ENCODE data around the gene MED27. TPM values are rescaled to one million over a fixed set of nuclear protein-coding genes. Genes with fewer than 3 reads are reported as not detected.

MED27 gene
- total RNA-seq, 1 donor from 2014 or later: 17.7 TPM

DNA sequence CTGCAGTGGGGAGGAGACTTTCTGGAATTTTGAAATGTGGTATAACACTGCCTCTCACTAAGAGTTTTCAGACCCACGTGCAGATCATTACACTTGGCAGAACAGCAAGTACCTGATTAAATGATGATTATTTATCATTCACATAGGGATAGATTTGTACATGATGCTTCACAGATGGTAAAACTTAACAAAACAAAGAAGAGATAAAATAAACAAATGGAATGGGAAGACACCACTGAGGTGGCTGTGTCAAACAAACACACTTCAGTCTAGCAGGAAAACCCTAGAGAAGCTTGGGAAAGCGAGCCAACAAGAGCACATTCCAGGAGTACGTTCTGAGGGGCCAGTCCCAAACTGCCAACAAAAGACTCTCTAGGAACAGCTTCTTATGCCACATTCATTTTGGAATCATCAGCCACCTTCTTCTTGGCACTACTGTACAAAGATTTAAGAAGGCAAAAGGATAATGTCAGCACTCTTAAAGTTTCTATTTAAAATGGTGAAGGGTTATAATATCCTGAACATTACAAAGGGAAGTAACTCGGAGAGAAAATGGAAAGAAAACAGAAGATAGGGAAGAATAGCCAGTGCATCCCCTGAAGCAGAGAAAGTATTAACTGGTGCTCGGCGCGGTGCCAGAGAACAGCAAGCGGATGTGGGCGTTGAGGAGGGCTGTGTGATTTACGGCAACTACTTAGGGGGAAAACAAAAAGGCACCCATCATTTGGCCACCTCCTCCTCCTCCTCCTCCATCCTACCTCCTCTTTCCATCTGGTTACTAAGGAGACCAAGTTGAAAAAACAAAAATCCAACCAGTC lies 1.6 kb downstream of the MED27 start:
- TF ChIP-seq, protein P1, sequence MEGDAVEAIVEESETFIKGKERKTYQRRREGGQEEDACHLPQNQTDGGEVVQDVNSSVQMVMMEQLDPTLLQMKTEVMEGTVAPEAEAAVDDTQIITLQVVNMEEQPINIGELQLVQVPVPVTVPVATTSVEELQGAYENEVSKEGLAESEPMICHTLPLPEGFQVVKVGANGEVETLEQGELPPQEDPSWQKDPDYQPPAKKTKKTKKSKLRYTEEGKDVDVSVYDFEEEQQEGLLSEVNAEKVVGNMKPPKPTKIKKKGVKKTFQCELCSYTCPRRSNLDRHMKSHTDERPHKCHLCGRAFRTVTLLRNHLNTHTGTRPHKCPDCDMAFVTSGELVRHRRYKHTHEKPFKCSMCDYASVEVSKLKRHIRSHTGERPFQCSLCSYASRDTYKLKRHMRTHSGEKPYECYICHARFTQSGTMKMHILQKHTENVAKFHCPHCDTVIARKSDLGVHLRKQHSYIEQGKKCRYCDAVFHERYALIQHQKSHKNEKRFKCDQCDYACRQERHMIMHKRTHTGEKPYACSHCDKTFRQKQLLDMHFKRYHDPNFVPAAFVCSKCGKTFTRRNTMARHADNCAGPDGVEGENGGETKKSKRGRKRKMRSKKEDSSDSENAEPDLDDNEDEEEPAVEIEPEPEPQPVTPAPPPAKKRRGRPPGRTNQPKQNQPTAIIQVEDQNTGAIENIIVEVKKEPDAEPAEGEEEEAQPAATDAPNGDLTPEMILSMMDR (IDR thresholded peaks at IDR 0.05): no peak
- TF ChIP-seq POLR2A (IDR thresholded peaks at IDR 0.05) (no peak), POLR2AphosphoS5 (IDR thresholded peaks at IDR 0.05; ENCODE audit: insufficient read depth in 1 of 2, low read depth in 1 of 2) (no peak)
- Histone ChIP-seq H3K9me3 (no peaks in the 10 kb centered on the region), H3K4me3 (peak overlapping the region; percentile 72 to 83), H3K27ac (no peak overlapping the region), H3K36me3 (peaks cover 0 to 20% of the 10 kb centered on the region in 2 donors), H3K27me3 (no peaks in the 10 kb centered on the region), H3K4me1 (peaks cover 46% of the 10 kb centered on the region)
- intact Hi-C loops (cut with DNase I): no loop called here
- DNase-seq (ENCODE audit: extremely low spot score in 2 of 2): no peak

DNA sequence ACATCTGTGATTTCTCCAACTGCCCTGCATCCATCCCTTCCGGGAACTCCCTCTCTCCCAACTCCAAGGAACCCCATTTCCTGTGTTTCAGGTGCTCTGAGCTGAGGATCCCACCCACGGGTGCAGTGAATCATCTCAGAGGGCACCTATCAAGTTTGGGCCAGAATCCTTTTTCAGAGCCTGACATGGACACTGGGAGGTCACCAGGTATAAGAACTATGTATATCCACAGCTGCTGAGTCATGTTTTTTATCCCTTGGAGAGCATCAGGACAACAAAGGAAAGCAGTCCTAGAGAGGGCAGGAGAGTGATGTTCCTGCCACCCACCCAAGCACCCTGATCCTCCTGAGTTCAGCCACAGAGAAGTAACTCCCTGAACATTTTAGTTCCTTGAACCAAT lies 3.8 kb downstream of the MED27 start:
- TF ChIP-seq, protein P1 (IDR thresholded peaks at IDR 0.05): no peak
- TF ChIP-seq POLR2AphosphoS5 (IDR thresholded peaks at IDR 0.05; ENCODE audit: insufficient read depth in 1 of 2, low read depth in 1 of 2): no peak
- TF ChIP-seq POLR2A (IDR thresholded peaks at IDR 0.05): no peak
- H3K27ac ChIP-seq: no peak overlapping the region
- H3K9me3 ChIP-seq: no peaks in the 10 kb centered on the region
- intact Hi-C loops (cut with DNase I): no loop called here
- no peaks in the 10 kb centered on the region for H3K27me3 ChIP-seq
- H3K4me3 ChIP-seq: no peak overlapping the region
- no peak for DNase-seq (ENCODE audit: extremely low spot score in 2 of 2)
- H3K4me1 ChIP-seq: peaks cover 46% of the 10 kb centered on the region
- peaks cover 0 to 20% of the 10 kb centered on the region in 2 donors for H3K36me3 ChIP-seq

DNA sequence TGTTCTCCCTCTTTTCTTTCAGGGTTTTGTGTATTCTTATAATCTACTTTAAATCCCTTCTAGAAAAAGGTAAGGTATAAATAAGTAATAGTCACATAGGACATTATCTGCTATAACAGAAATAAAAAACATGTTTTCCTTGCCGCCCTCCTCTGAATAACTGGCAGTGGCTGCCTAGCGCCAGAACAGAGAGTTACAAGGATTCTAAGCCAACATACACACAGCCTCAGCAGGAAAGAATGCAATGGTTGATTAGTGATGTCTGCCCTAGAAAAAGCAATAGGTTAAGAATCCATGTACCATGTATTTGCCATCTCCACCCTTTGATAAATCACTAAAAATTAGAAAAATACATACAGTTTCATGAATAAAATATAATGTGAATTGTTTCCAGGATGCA lies 4.9 kb downstream of the MED27 start:
- Histone ChIP-seq H3K9me3 (no peaks in the 10 kb centered on the region), H3K4me1 (peaks cover 40% of the 10 kb centered on the region), H3K27ac (no peak overlapping the region), H3K36me3 (peaks cover 0 to 20% of the 10 kb centered on the region in 2 donors), H3K27me3 (no peaks in the 10 kb centered on the region), H3K4me3 (no peak overlapping the region)
- TF ChIP-seq POLR2A (IDR thresholded peaks at IDR 0.05) (no peak), POLR2AphosphoS5 (IDR thresholded peaks at IDR 0.05; ENCODE audit: insufficient read depth in 1 of 2, low read depth in 1 of 2) (no peak)
- TF ChIP-seq, protein P1 (IDR thresholded peaks at IDR 0.05): no peak
- DNase-seq (ENCODE audit: extremely low spot score in 2 of 2): no peak
- intact Hi-C loops (cut with DNase I): no loop called here

DNA sequence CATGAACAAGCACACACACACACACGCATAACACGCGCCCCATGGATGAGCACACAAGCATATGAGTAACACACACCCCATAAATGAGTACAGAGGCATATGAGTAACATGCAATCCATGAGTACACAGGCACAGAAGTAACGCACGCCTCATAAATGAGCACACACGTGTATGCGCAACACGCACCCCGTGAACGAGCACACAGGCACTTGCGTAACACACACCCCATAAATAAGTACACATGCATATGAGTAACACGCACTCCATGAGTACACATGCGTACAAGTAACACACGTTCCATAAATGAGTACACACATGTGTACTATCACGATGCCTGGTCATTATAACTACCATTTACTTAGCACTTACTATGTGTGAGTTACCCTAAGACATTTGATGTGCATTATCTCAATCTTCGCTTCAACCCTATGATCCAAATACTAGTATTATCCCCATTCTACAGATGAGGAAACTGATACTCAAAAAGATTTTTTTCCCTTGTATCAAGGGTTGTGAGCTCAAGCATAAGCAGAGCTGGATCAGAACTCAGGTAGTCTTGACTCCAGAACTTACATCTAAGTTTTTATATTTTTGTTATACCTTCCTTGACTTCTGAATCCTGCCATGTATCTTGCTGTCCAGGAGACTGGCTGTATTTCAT lies 7.7 kb downstream of the MED27 start:
- DNase-seq (ENCODE audit: extremely low spot score in 2 of 2): no peak
- no peak overlapping the region for H3K4me3 ChIP-seq
- no peak for TF ChIP-seq POLR2A (IDR thresholded peaks at IDR 0.05)
- TF ChIP-seq, protein P1 (IDR thresholded peaks at IDR 0.05): no peak
- no peak for TF ChIP-seq POLR2AphosphoS5 (IDR thresholded peaks at IDR 0.05; ENCODE audit: insufficient read depth in 1 of 2, low read depth in 1 of 2)
- no peaks in the 10 kb centered on the region for H3K27me3 ChIP-seq
- peaks cover 18% of the 10 kb centered on the region for H3K4me1 ChIP-seq
- no peak overlapping the region for H3K27ac ChIP-seq
- intact Hi-C loops (cut with DNase I): no loop called here
- peaks cover 0 to 16% of the 10 kb centered on the region in 2 donors for H3K36me3 ChIP-seq
- H3K9me3 ChIP-seq: no peaks in the 10 kb centered on the region
